Measurements from ENCODE around the gene CDH13.

The CDH13 gene

GRCh38 chr16:82625066-82625968 lies 1.5 kb upstream of the CDH13 start:
- no peak for DNase-seq (ENCODE audit: low read depth)
- H3K4me3 ChIP-seq (replicated peaks; ENCODE audit: low read depth, low read length), result no peak overlapping the region
- TF ChIP-seq, protein P1, sequence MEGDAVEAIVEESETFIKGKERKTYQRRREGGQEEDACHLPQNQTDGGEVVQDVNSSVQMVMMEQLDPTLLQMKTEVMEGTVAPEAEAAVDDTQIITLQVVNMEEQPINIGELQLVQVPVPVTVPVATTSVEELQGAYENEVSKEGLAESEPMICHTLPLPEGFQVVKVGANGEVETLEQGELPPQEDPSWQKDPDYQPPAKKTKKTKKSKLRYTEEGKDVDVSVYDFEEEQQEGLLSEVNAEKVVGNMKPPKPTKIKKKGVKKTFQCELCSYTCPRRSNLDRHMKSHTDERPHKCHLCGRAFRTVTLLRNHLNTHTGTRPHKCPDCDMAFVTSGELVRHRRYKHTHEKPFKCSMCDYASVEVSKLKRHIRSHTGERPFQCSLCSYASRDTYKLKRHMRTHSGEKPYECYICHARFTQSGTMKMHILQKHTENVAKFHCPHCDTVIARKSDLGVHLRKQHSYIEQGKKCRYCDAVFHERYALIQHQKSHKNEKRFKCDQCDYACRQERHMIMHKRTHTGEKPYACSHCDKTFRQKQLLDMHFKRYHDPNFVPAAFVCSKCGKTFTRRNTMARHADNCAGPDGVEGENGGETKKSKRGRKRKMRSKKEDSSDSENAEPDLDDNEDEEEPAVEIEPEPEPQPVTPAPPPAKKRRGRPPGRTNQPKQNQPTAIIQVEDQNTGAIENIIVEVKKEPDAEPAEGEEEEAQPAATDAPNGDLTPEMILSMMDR (IDR thresholded peaks at IDR 0.05; ENCODE audit: low read length, missing control alignments), result no peak

- no peak for DNase-seq (ENCODE audit: low read depth)
- TF ChIP-seq, protein P1 (IDR thresholded peaks at IDR 0.05; ENCODE audit: low read length, missing control alignments), result no peak
- H3K4me3 ChIP-seq (replicated peaks; ENCODE audit: low read depth, low read length), result peak overlapping the region; percentile 71
Measured at GRCh38 chr16:82628088-82628423, 1.3 kb downstream of the CDH13 start.

DNA sequence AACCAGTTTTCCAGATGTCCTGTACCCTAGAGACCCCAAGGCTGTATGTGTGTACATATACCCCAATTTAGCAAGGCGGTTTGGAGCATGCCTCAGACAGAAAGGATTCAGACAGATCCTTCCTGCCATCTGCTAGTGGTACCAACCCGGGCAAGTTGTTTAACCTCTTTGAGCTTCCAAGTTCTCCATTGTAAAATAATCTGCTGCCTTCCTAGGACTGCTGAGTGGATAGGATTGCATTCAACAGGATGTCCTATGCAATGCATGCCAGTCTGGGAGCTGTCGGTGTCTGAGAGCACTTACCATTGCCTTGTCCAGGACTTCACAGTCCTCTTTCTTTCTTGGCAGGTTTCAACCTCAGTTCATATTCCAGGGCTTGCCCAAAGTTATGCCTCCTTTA lies 1.9 kb downstream of the CDH13 start:
- TF ChIP-seq, protein P1 (IDR thresholded peaks at IDR 0.05; ENCODE audit: low read length, missing control alignments), result no peak
- H3K4me3 ChIP-seq (replicated peaks; ENCODE audit: low read depth, low read length), result peak overlapping the region; percentile 71

GRCh38 chr16:82629441-82630027 lies 2.8 kb downstream of the CDH13 start:
- no peak overlapping the region for H3K4me3 ChIP-seq (replicated peaks; ENCODE audit: low read depth, low read length)
- peak; percentile 74 for DNase-seq (ENCODE audit: low read depth)
- TF ChIP-seq, protein P1 (IDR thresholded peaks at IDR 0.05; ENCODE audit: low read length, missing control alignments), result no peak

More for the DNA sequence above, 1.9 kb downstream of the CDH13 start:
- no peak for DNase-seq (ENCODE audit: low read depth)

GRCh38 chr16:82630219-82630618 lies 3.5 kb downstream of the CDH13 start:
- H3K4me3 ChIP-seq (replicated peaks; ENCODE audit: low read depth, low read length), result no peak overlapping the region
- TF ChIP-seq, protein P1 (IDR thresholded peaks at IDR 0.05; ENCODE audit: low read length, missing control alignments), result no peak
- DNase-seq (ENCODE audit: low read depth), result peak; percentile 30

- no peak overlapping the region for H3K4me3 ChIP-seq (replicated peaks; ENCODE audit: low read depth, low read length)
- DNase-seq (ENCODE audit: low read depth), result peak; percentile 62
- TF ChIP-seq, protein P1 (IDR thresholded peaks at IDR 0.05; ENCODE audit: low read length, missing control alignments), result peak; percentile 48
Measured at GRCh38 chr16:82630688-82631087, 3.9 kb downstream of the CDH13 start.

All from fibroblast of pulmonary artery (primary cell).